Measurements from ENCODE around the gene TTC21B.

The TTC21B gene

DNA sequence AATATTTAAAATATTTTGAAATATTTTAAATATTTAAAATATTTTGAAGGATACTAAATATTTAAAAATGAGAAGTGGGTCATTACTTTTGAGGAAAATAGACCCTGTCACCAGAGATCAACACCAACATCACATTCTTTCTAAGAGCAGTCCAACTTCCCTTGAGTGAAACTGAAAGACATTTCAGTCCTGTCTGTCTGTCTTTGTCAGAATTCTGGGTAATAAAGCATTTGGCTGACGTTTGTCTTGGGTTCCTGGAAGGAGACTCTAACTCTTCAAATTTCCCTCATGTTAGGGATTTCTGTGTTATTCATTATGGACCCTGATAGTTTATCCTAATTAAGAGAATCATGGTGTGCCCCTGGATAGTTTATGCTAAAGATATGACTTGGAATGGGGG is 32.8 kb downstream of the TTC21B start:
- no peak for ATAC-seq

DNA sequence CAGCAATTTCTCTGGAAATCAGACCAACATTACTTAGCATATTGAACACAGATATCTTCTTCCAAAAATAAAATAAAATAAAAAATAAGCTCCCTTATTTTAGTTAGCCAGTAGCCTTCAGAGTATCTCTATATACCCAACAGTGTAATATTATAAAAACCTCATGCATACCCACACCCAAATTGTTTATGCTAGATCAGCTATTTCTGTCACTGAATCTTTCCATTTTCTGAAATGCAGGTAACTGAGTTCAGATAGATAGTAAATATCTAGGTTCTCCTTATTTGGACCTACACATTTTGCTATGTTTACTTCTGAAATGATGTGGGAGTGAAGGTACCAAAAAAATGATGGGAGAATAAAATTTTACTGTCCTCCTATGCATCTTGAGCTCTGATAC is 39.9 kb downstream of the TTC21B start:
- no peak for ATAC-seq

DNA sequence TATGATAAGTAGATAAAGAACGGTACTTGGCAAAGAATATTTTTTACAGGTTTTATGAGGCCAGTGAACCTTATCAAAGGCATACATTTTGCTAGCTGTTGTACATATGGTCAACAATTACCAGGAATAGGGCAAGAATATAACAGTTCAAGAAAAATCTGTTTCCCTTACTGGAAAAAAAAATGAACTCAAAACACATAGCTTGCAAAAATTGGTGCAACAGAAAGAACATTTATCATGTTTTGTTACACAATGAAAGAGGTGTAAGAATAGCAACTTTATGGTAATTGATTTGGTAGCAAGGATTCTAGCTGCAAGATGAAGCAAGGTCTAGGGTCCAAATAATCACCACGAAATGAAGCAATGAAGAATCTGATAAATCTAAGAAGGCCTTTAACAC is 41.6 kb downstream of the TTC21B start:
- no peak for ATAC-seq

- ATAC-seq, result no peak
These were observed 42.3 kb downstream of the TTC21B start for GRCh38 chr2:165911231-165911630.

DNA sequence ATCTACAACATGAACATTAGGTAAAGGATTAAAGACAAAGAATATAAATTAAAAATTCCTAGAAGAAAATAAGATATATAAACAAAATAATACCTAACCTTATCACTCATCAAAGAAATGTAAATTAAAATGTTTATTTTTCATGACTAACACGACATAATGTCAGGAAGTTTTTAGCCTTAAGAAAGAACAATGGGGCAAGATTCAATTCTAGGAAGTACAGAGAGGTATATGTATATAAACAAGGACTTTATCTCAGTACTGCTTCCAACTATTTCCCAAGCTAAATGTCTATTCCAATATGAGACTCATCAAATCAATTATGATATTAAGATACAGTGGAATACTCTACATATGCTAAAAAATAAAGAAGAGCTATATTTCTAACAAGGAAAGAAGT is 44.1 kb downstream of the TTC21B start:
- ATAC-seq, result no peak

DNA sequence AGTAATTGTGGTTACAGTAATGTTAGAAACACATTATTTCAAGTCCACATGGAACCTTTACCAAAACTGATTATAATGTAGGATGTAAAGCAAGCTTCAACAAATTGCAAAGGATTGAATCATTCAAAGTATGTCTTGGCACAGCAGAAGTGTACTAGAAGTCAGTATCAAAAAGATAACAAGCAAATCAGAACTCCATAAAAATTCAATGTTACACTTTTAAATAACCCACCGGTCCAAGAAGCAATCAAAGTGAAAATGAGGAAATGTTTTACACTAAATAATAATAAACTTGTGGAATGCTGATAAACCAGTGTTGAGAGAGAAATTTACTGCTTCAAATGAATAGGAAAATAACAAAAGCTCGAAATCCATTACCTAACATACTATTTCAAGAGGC is 47.7 kb downstream of the TTC21B start:
- no peak for ATAC-seq

DNA sequence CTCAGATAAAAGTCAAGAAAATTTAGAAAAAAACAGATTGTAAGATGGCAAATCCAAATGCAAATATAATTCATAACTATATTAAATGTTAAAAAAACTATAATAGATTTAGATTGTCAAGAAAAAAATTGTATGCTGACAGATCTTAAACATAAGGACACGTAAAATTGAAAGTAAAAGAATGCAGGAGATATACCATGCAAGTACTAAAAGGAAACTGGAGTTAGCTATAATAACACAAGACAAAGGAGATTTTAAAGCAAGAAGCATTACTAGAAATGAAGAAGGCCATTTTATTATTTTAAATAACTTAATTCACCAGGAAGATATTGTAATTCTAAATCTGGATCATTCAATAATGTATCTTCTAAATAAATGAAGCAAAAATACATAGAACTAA is 48.3 kb downstream of the TTC21B start:
- no peak for ATAC-seq

GRCh38 chr2:165904432-165904831 is 49.1 kb downstream of the TTC21B start:
- ATAC-seq, result no peak

DNA sequence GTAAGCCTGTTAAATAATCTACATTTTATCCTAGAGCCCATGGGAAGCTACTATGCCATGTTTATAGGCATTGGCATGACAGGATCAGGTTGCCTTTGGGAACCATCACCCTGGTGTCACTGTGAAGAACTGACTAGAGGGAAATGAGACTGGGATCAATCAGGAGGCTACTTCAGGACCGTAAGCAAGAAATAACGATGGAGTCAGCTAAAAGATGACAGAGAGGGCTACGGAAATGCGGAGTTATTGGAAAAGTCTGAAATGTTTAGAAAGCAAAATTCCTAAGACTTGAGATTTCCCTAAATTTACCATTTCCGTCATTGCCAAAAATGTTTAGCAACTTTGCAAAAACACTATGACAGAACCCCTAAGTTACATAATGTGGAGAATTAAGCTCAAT is 50.2 kb downstream of the TTC21B start:
- no peak for ATAC-seq

- no peak for ATAC-seq
These were observed 50.6 kb downstream of the TTC21B start for GRCh38 chr2:165902934-165903333.

GRCh38 chr2:165901620-165902298 is 51.8 kb downstream of the TTC21B start:
- no peak for ATAC-seq

GRCh38 chr2:165899311-165899710 is 54.3 kb downstream of the TTC21B start:
- ATAC-seq, result no peak

DNA sequence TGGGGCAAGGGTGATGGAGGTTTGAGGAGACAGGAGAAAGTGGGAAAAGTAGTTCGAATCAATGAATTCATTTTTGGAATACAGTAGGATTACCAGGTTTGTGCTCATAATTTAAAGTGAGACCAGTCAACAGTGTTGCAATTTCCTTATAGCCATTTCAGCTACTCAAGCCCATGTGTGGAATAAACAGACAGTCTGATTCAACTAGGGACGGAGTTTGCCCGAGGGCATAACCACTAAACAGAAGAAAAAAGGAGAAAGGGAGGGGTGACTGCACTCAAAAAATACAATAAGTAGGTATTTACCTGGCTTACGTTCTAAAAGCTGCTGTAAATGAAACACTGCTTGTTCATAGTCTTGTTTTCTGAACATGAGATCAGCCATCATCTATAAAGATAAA is 55.2 kb downstream of the TTC21B start:
- no peak for ATAC-seq

GRCh38 chr2:165897726-165898125 is 55.9 kb downstream of the TTC21B start:
- ATAC-seq, result no peak

- ATAC-seq, result no peak
These were observed 56.5 kb downstream of the TTC21B start for GRCh38 chr2:165897074-165897473.

- no peak for ATAC-seq
These were observed 57.6 kb downstream of the TTC21B start for GRCh38 chr2:165895974-165896373.

DNA sequence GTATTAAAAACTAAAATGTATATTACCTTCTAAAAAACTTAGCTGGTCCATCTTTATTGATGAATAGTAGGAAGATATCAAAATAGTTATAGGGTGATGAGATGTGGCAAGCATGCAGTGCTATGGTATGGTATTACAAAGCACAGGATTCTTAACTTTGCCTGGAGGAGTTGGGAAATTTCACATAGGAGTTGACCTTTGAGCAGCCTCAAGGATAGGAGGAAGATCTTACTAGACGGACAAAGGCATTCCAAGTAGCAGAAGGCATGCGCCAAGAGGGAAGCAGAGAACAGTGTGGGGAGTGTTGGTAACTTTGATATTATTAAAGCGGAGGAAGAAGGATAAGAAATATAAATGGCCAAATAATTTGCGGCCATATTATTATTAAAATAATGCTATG is 60.0 kb downstream of the TTC21B start:
- ATAC-seq, result no peak

DNA sequence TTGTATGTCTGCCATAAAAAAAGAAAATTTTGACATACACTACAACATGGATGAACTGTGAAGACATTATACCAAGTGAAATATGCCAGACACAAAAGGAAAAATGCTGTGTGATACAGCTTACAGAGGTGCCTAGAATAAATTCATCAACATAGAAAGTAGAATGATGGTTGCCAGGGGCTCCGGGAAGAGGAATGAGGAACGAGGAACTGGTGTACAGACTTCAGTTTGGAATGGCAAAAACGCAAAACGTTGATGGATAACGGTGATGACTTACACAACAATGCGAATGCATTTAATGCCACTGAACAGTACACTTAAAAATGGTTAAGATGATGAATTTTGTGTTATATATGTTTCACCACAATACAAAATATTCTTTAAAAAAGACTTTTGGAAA is 61.0 kb downstream of the TTC21B start:
- no peak for ATAC-seq

GRCh38 chr2:165891943-165892342 is 61.6 kb downstream of the TTC21B start:
- ATAC-seq, result no peak

GRCh38 chr2:165891345-165891744 is 62.2 kb downstream of the TTC21B start:
- no peak for ATAC-seq

DNA sequence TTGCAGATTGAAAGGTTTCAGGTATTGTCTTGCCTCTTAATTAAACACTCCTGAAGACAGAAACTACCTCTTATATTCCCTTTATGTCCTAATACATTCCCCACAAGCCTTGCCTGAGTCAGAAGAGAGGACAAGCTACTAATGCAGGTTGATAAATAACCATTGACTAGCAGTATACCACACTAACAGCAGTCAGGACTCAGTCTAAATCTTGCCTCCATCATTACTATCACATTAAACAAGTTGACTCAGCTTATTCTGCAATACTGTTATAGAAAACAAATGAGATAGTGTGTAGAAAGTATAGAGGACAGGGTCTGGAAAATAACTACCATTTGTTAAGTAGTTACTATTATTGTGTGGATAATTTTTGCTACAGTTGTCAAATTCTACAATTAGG is 63.8 kb downstream of the TTC21B start:
- ATAC-seq, result no peak

- ATAC-seq, result no peak
These were observed 64.4 kb downstream of the TTC21B start for GRCh38 chr2:165889158-165889557.

DNA sequence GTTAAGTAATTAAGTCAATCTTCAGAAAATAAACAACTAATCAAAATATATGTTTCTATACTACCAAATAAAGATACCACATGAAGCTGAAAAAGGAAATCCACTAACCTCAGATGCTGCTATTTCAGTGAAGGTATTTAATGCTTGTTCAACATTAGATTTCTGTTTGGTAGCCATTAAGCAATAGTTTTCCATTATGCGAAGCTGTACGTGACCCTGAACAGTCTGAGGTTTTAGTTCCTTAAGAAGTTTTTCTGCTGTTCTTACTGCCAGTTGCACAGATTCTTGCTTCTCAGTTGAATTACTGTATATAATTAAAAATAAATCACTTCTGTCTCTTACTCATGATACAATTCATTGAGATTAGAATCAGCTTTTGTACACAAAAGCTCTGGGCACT is 65.4 kb downstream of the TTC21B start:
- ATAC-seq, result no peak

- ATAC-seq, result no peak
These were observed 67.0 kb downstream of the TTC21B start for GRCh38 chr2:165886487-165887146.

Measured in activated CD4-positive, CD25-positive, alpha-beta regulatory T cell treated with anti-CD3 and anti-CD28 coated beads, Interleukin-2, amount 50 U/mL, for 24 hours (primary cell).